ENCODE results near the gene SLC2A13. TPM values are rescaled to one million over a fixed set of nuclear protein-coding genes. Genes with fewer than 3 reads are reported as not detected.

SLC2A13 gene
- total and polyA plus RNA-seq, 2 donors (not counting 3 experiments of a cell fraction or from before 2014, with no cell fraction given): 1.2 to 4.9 TPM

DNA sequence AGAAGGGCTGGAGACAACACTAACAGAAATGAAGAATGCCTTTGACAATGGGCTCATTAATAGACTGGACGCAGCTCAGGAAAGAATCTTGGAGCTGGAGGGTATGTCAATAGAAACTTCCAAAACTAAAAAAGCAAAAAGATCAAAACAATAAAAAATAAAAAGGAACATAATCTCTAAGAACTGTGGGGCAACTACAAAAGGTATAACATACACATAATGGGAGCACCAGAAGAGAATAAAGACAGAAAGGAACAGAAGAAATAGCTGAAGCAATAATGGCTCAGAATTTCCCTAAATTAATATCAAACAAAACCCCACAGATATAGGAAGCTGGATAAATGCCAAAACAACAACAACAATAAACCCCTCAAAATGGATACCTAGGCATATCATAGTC lies 362.2 kb downstream of the SLC2A13 start:
- no peak for TF ChIP-seq POLR2A (IDR thresholded peaks at IDR 0.05; ENCODE audit: low read depth, low read length)
- TF ChIP-seq GATA2 (IDR thresholded peaks at IDR 0.05; ENCODE audit: insufficient read depth, insufficient read length, low read depth, low read length): no peak
- TF ChIP-seq MYC (IDR thresholded peaks at IDR 0.05; ENCODE audit: low read depth, low read length): no peak
- TF ChIP-seq, protein P1, sequence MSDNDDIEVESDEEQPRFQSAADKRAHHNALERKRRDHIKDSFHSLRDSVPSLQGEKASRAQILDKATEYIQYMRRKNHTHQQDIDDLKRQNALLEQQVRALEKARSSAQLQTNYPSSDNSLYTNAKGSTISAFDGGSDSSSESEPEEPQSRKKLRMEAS (IDR thresholded peaks at IDR 0.05; ENCODE audit: insufficient read depth, insufficient read length): no peak
- no peak for TF ChIP-seq POLR2AphosphoS5 (IDR thresholded peaks at IDR 0.05; ENCODE audit: insufficient read depth, low read depth, low read length)
- no peak for TF ChIP-seq JUN (IDR thresholded peaks at IDR 0.05; ENCODE audit: borderline replicate concordance, insufficient read depth, insufficient read length, low read depth)
- TF ChIP-seq EZH2 (IDR thresholded peaks at IDR 0.05; ENCODE audit: borderline replicate concordance, low read depth, low read length, severe bottlenecking): no peak
- TF ChIP-seq FOS (IDR thresholded peaks at IDR 0.05; ENCODE audit: borderline replicate concordance, insufficient read depth, low read length): no peak
- TF ChIP-seq, protein P2, sequence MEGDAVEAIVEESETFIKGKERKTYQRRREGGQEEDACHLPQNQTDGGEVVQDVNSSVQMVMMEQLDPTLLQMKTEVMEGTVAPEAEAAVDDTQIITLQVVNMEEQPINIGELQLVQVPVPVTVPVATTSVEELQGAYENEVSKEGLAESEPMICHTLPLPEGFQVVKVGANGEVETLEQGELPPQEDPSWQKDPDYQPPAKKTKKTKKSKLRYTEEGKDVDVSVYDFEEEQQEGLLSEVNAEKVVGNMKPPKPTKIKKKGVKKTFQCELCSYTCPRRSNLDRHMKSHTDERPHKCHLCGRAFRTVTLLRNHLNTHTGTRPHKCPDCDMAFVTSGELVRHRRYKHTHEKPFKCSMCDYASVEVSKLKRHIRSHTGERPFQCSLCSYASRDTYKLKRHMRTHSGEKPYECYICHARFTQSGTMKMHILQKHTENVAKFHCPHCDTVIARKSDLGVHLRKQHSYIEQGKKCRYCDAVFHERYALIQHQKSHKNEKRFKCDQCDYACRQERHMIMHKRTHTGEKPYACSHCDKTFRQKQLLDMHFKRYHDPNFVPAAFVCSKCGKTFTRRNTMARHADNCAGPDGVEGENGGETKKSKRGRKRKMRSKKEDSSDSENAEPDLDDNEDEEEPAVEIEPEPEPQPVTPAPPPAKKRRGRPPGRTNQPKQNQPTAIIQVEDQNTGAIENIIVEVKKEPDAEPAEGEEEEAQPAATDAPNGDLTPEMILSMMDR (IDR thresholded peaks at IDR 0.05; ENCODE audit: extremely low read depth in 1 of 2, insufficient read depth in 1 of 2, low read depth in 1 of 2, low read length in 2 of 2): no peak
- DNase-seq (ENCODE audit: low read depth, low spot score): no peak
- Histone ChIP-seq H3K27ac (ENCODE audit: insufficient read depth, low read depth, low read length) (no peak overlapping the region), H2AFZ (ENCODE audit: low read depth, low read length) (no peak overlapping the region), H3K79me2 (ENCODE audit: control insufficient read depth, insufficient read depth, low read length) (no peaks in the 10 kb centered on the region), H3K4me3 (replicated peaks in 1 of 3; ENCODE audit: insufficient read depth in 1 of 3, low read depth in 1 of 3, low read length in 3 of 3) (no peak overlapping the region), H3K9ac (replicated peaks; ENCODE audit: extremely low read depth, insufficient read depth, low read length) (no peak overlapping the region), H3K9me1 (replicated peaks; ENCODE audit: control insufficient read depth, extremely low read depth, insufficient read depth, low read length) (no peaks in the 10 kb centered on the region), H3K27me3 (ENCODE audit: control insufficient read depth in 2 of 2, insufficient read depth in 2 of 2, low read length in 2 of 2) (no peaks in the 10 kb centered on the region), H4K20me1 (replicated peaks; ENCODE audit: control insufficient read depth, extremely low read depth, insufficient read depth, low read length) (no peaks in the 10 kb centered on the region), H3K4me2 (ENCODE audit: insufficient read depth, low read length) (no peak overlapping the region), H3K4me1 (ENCODE audit: control insufficient read depth, extremely low read depth, insufficient read depth, low read length) (no peaks in the 10 kb centered on the region), H3K9me3 (replicated peaks; ENCODE audit: control insufficient read depth, insufficient read depth, low read length) (no peaks in the 10 kb centered on the region), H3K36me3 (ENCODE audit: control insufficient read depth in 2 of 2, extremely low read depth in 1 of 2, insufficient read depth in 2 of 2, low read length in 2 of 2) (no peaks in the 10 kb centered on the region)
- intact Hi-C loops (cut with micrococcal nuclease) (no loop called here), dilution Hi-C loops (cut with MboI; ENCODE audit: extremely low pct_ligation_motif_present, low sequenced_read_pairs) (no loop called here)
- no peak for FAIRE-seq
- ChIA-PET CTCF (no interaction called here), POLR2A (no interaction called here)
- no TSS peak for BruUV-seq (replicated peaks)
